MM.1S (cell line): ENCODE results near the gene AVPR1B.

Experiments
- DNase-seq: peaks from one replicate; pipeline ENCODE4 v3.0.0-alpha.2; 2015
- H2AFZ ChIP-seq: fragments of 300-600 bp; sonication (generic); 2 replicates; pipeline ENCODE4 v1.6.0; 2016; ENCODE audit warnings: antibody characterized with exemption, low read length
- H3F3A ChIP-seq: fragments of 300-600 bp; sonication (generic); 2 replicates; pipeline ENCODE4 v1.6.1; 2016; ENCODE audit warnings: mild to moderate bottlenecking, antibody characterized with exemption, low read length, moderate library complexity, mixed read lengths; ENCODE audit not compliant: insufficient read depth
- H3K27ac ChIP-seq: fragments of 300-600 bp; sonication (generic); 2 replicates; pipeline ENCODE4 v1.5.1; 2016; ENCODE audit warnings: mild to moderate bottlenecking, low read length
- H3K27me3 ChIP-seq: fragments of 300-600 bp; sonication (generic); replicated peaks from 2 replicates; pipeline ENCODE4 v1.6.0; 2016; ENCODE audit warnings: low read length; ENCODE audit not compliant: insufficient read depth
- H3K36me3 ChIP-seq: fragments of 300-600 bp; sonication (generic); replicated peaks from 2 replicates; pipeline ENCODE4 v1.6.1; 2016; ENCODE audit warnings: mild to moderate bottlenecking, low read length, mixed read lengths; ENCODE audit not compliant: insufficient read depth
- H3K4me1 ChIP-seq: fragments of 300-600 bp; sonication (generic); 2 replicates; pipeline ENCODE4 v1.6.1; 2016; ENCODE audit warnings: low read length, mixed read lengths
- H3K4me2 ChIP-seq: fragments of 300-600 bp; sonication (generic); 2 replicates; pipeline ENCODE4 v1.6.0; 2016; ENCODE audit warnings: low read depth, low read length
- H3K4me3 ChIP-seq: fragments of 300-600 bp; sonication (generic); 2 replicates; pipeline ENCODE4 v1.5.1; 2016; ENCODE audit warnings: low read length, mixed read lengths
- H3K79me2 ChIP-seq: fragments of 300-600 bp; sonication (generic); 2 replicates; pipeline ENCODE4 v1.6.1; 2016; ENCODE audit warnings: mixed run types, low read length, mixed read lengths
- H3K9ac ChIP-seq: fragments of 300-600 bp; sonication (generic); 2 replicates; pipeline ENCODE4 v1.6.1; 2016; ENCODE audit warnings: low read length, mixed read lengths
- H3K9me2 ChIP-seq: fragments of 300-600 bp; sonication (generic); replicated peaks from 2 replicates; pipeline ENCODE4 v1.6.1; 2016; ENCODE audit warnings: mild to moderate bottlenecking, low read length, mixed read lengths; ENCODE audit not compliant: insufficient read depth
- H3K9me3 ChIP-seq: fragments of 300-600 bp; sonication (generic); replicated peaks from 2 replicates; pipeline ENCODE4 v1.6.1; 2016; ENCODE audit warnings: mild to moderate bottlenecking, low read length, mixed read lengths; ENCODE audit not compliant: insufficient read depth
- H4K20me1 ChIP-seq: fragments of 300-600 bp; sonication (generic); 2 replicates; pipeline ENCODE4 v1.6.1; 2016; ENCODE audit warnings: mild to moderate bottlenecking, low read length, moderate library complexity, mixed read lengths; ENCODE audit not compliant: insufficient read depth
- CTCF ChIP-seq: fragments of 300-600 bp; sonication (generic); IDR thresholded peaks from 2 replicates; pipeline ENCODE4 v1.5.1; 2016; ENCODE audit warnings: antibody characterized with exemption, low read length, mixed read lengths
- EZH2 ChIP-seq: fragments of 300-600 bp; sonication (generic); optimal IDR thresholded peaks from 2 replicates; pipeline ENCODE3; 2017; ENCODE audit warnings: low read depth, mild to moderate bottlenecking, antibody characterized with exemption, low read length, mixed read lengths
- EZH2phosphoT487 ChIP-seq: fragments of 300-600 bp; sonication (generic); IDR thresholded peaks from 2 replicates; pipeline ENCODE4 v1.6.1; 2018; ENCODE audit warnings: antibody characterized with exemption, low read length

The AVPR1B gene

GRCh38 chr1:206112600-206113301 is 4.4 kb downstream of the AVPR1B start:
- no peaks in the 10 kb centered on the region for H3K9me3 ChIP-seq
- no peaks in the 10 kb centered on the region for H3K79me2 ChIP-seq
- H3K4me1 ChIP-seq = peaks cover 8% of the 10 kb centered on the region
- H3K36me3 ChIP-seq = no peaks in the 10 kb centered on the region
- H3K27me3 ChIP-seq = peaks cover 5% of the 10 kb centered on the region
- H3K4me2 ChIP-seq = no peak overlapping the region
- no peaks in the 10 kb centered on the region for H4K20me1 ChIP-seq
- no peak overlapping the region for H3K9ac ChIP-seq
- H3F3A ChIP-seq = no peaks in the 10 kb centered on the region; the same call in 1 of the 2 replicates
- H2AFZ ChIP-seq = no peak overlapping the region
- H3K9me2 ChIP-seq = no peaks in the 10 kb centered on the region
- no peak overlapping the region for H3K27ac ChIP-seq
- TF ChIP-seq CTCF (no peak), EZH2 (no peak), EZH2phosphoT487 (no peak)
- no peak overlapping the region for H3K4me3 ChIP-seq
- no peak for DNase-seq

- H3K27ac ChIP-seq = no peak overlapping the region
- H3K9me2 ChIP-seq = no peaks in the 10 kb centered on the region
Measured at GRCh38 chr1:206111271-206111927, 5.8 kb downstream of the AVPR1B start.

GRCh38 chr1:206110820-206111219 is 6.4 kb downstream of the AVPR1B start:
- peaks cover 3% of the 10 kb centered on the region; the same call in 1 of the 2 replicates for H3K4me1 ChIP-seq
- H3K4me3 ChIP-seq = no peak overlapping the region
- no peaks in the 10 kb centered on the region for H3K9me3 ChIP-seq
- no peaks in the 10 kb centered on the region for H3K36me3 ChIP-seq
- H3K9ac ChIP-seq = no peak overlapping the region
- no peak overlapping the region for H3K27ac ChIP-seq
- DNase-seq = no peak
- no peak overlapping the region for H2AFZ ChIP-seq
- H4K20me1 ChIP-seq = no peaks in the 10 kb centered on the region
- no peaks in the 10 kb centered on the region for H3F3A ChIP-seq
- no peak overlapping the region for H3K4me2 ChIP-seq
- H3K9me2 ChIP-seq = no peaks in the 10 kb centered on the region
- TF ChIP-seq EZH2 = no peak
- TF ChIP-seq CTCF = no peak
- TF ChIP-seq EZH2phosphoT487 = no peak
- no peaks in the 10 kb centered on the region for H3K27me3 ChIP-seq
- no peaks in the 10 kb centered on the region for H3K79me2 ChIP-seq

More at GRCh38 chr1:206111271-206111927, 5.8 kb downstream of the AVPR1B start:
- Histone ChIP-seq H3F3A (no peaks in the 10 kb centered on the region), H3K4me1 (peaks cover under 1% of the 10 kb centered on the region; the same call in 1 of the 2 replicates), H3K36me3 (no peaks in the 10 kb centered on the region), H4K20me1 (no peaks in the 10 kb centered on the region), H2AFZ (no peak overlapping the region), H3K79me2 (no peaks in the 10 kb centered on the region), H3K4me3 (no peak overlapping the region), H3K9ac (no peak overlapping the region), H3K27me3 (no peaks in the 10 kb centered on the region), H3K9me3 (no peaks in the 10 kb centered on the region), H3K4me2 (no peak overlapping the region)
- TF ChIP-seq EZH2 (no peak), EZH2phosphoT487 (no peak), CTCF (no peak)
- no peak for DNase-seq
